HG03175 (cell line): ENCODE measurements around the gene STOX2.

Source experiments
- ATAC-seq: cut with Tn5 transposase; IDR thresholded peaks from one replicate; pipeline ENCODE4 v1.9.1; 2021; ENCODE audit warnings: mild to moderate bottlenecking, moderate library complexity; ENCODE audit not compliant: unreplicated experiment

STOX2 gene

GRCh38 chr4:183985786-183986185, 80.7 kb downstream of the STOX2 start:
- no peak for ATAC-seq

GRCh38 chr4:183986291-183986970, 81.3 kb downstream of the STOX2 start:
- no peak for ATAC-seq

DNA sequence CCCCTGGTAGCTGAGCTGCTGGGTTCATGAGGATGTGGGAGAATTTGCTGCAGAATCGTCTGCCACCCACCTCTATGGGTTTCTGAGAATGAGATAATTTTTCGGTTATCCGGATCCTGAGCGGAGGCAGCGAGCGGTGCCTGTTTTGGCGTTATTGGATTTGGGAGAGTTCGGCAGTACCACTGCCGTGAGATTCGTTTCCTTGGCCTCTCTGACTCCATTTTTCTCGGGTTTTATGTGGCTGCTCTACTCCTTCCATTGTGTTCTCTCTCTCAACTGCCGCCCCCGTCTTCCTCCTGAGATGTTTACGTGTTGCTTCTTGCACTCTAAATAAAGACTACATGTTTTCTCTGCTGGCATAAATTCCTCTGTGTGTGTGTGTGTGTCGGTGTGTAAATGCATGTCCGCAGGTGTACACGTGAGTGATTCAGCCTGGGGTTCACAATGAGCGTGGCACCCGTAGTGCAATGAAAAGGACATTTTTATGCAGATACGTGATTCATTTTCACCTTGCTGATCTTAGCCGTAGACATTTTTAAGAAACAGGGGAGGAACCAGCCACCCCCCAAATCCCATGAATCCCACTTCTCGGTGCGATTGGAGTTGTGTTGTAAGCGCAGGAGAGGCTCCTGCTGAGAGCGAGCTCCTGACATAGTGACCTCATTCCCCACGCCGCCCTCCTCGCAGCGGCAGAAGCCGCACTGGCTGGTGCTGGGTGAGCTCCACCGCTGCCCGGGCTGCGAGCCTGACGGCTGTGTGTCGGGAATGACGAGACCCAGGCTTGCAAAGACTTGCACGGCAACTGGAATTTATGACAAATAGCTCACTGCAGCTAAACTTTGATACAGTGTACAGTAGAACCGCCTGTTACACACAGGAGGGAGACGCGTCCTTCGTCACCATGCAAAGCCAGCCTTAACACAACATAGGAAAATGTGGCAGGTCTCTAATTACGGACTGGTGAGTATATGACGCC, 82.2 kb downstream of the STOX2 start:
- ATAC-seq = no peak

DNA sequence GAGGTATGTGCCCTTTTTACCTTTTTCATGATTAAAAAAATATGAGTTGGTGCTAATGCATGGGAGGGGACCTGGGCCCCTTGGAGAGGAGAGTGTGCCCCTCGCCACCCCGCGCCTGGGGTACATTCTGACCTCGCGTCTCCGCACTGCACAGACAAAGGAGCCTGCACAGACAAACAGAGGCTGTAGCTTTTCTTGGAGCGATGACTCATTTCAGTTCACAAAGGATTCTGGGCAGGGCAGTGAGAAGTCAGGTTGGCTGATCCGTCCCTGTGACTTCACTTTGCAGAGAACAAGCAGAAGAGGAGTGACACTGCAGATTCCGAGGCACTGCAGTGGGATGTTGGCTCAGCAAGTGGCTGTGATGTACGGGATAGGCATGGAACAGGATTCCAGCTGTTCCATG, 82.9 kb downstream of the STOX2 start:
- ATAC-seq = no peak

DNA sequence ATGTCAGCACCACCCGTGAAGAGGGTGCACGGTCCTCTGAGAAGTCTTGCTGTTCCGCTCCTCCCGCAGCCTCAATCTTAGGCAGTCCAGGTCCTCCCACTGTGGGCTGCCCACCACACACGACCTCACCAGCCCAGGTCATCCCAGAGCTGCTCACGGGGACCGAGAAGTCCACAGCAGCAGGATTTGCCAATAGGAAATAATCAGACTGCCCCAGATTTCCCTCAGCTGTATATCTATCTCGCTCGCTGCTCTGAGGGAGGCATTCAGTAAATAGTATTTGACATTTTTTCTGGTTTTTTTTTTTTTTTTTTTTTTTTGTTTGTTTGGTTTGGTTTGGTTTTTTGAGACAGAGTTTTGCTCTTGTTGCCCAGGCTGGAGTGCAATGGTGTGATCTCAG, 83.8 kb downstream of the STOX2 start:
- ATAC-seq = no peak

- ATAC-seq = no peak
These were observed 84.4 kb downstream of the STOX2 start for GRCh38 chr4:183989461-183989860.

DNA sequence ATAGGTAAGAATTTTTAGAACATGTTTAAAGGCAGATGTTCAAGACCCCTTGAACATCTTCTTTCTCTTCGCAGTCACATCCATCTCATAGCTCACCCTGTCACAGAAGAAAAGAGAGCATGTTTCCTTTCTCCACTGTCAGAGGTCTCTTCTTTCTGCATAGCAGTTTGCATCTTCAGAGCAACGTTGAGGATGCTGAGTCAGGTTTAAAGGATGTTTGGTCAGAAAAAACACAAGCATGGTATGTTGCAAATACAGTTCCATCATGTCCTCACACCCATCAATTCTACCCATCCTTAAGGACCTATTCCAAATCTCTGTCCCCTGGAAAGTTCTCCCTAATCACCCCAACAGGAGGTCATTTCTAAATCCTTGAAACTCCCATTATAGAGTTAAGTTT, 84.8 kb downstream of the STOX2 start:
- no peak for ATAC-seq

GRCh38 chr4:183993676-183994075, 88.6 kb downstream of the STOX2 start:
- ATAC-seq = no peak

DNA sequence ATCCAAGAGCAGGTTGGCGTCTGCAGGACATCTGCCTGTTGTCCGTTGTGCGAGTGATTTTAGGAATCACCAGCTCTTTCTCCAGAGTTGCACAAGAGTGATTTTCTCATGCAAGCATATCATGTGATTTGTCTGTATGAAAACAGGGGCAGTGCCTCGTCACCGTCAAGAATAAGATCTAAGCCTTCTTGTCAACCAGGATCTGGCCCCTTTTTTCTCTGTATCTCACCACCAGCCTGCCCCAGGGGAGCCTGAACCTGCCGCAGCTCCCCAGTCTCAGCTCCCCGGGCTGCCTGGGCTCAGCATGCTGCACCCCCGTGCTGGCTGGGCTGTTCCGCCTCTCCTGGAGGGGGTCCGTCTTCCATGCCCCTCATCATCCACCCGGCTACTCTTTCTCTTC, 90.5 kb downstream of the STOX2 start:
- ATAC-seq = no peak

- no peak for ATAC-seq
These were observed 91.8 kb downstream of the STOX2 start for GRCh38 chr4:183996868-183997267.

DNA sequence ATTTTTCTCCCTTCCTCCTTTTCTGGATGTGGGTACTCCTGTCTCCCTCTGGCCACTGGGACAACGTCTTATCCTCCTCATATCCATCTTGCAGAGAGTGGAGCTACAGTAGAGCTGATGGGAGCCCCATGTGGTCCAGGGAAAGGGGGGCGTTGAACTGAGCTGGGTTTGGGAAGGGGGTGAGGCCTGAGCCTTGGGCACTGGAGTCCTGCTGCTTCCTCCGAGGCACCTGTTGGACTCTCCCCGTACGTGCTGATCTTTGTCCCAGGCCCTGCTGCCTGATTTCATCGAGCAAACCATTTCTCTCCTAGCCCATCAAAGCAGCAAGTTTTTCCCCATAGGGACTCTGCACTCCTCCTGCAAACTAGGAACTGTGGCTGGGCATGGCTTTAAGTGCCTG, 94.3 kb downstream of the STOX2 start:
- no peak for ATAC-seq

DNA sequence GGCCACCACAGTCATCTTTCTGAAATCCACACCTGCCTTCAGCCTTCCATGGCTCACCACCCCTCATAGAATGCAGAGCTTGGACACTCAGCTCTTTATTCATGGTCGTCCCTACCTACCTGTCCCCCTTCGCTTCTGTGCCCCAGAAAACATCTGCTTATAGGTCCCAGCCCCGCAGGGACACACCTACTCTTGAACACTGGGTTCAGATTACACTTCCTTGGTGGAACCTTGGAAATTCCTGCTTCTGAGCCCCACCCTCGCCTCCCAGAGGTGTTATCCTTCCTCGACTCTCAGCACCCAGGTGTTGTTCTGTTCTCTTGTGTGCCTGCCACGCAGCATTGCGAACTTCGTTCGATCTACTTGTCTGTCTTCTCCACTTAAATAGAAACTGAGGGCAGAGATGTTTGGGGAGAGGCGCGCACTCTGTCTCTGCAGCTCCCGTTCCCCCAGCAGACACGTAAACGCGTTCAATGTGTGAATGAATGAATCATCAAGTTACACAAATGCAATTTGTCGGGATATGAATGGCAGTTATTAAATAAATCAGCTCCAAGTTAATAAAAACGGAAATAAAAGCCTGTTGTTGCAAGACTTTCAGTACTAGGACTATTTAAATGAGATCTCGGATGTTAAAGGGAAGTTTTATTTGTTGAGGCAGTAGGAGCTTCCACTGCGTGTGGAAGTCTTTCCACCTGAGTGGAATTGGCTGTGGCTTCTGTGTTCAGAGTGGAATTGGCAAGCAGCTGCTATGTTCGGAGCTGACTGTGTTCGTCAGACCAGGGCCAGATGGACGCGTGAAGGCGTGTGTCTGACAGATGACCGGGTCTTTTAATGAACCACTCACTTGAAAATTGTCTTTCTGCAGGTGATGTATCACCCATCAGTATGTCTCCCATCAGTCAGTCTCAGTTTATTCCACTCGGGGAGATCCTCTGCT, 95.6 kb downstream of the STOX2 start:
- no peak for ATAC-seq

DNA sequence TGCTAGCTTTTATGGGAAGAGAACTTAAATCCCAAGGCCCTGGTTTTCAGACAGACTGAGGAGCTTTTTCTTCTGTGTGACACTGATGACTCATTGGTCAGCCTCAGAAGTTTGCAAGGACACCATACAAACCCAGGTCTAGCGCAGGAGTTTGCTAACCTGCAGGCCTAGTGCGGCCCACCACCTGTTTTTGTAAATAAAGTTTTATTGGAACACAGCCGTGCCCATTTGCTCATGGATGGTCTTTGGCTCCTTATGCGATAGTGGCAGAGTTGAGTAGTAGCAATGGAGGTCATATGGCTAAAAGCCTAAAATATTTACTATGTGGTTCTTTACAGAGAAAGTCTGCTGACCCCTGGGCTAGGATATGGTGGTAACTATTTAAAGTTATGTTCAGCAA, 98.3 kb downstream of the STOX2 start:
- ATAC-seq = no peak

DNA sequence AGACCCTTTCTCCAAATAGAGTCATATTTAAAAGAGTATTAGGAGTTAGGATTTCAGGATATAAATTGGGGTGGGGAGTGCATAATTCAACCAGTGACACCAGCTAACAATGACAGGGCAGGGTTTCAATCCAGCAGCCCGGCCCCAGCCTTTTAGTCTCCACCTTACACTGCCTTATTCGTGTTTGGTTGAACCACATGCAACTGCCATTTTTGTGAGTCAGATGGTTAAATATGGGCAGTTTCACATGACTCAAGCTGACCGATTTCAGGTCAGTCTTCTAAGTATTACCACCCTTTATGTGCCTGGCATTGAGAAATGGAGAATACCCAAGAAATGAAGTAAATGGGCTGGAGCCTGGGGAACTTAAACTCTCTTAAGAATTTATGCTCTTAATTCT, 102.8 kb downstream of the STOX2 start:
- ATAC-seq = no peak

DNA sequence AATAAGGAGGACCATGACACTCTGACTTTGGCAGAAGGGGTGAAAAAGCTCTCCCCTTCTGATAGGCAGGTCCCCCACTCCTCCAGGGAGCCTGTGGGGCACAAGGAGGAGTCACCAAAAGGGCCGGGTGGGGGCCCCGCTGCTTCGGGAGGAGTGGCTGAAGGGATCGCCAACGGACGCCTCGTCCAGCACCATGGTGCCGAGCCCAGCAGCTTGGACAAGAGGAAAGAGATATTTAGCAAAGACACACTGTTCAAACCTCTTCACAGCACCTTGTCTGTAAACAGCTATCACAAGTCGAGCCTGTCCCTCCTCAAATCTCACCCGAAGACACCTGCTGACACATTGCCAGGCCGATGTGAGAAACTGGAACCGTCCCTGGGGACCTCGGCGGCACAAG, 105.6 kb downstream of the STOX2 start:
- no peak for ATAC-seq

GRCh38 chr4:184011826-184012380, 106.8 kb downstream of the STOX2 start:
- ATAC-seq = no peak

GRCh38 chr4:184012937-184013336, 107.8 kb downstream of the STOX2 start:
- no peak for ATAC-seq

DNA sequence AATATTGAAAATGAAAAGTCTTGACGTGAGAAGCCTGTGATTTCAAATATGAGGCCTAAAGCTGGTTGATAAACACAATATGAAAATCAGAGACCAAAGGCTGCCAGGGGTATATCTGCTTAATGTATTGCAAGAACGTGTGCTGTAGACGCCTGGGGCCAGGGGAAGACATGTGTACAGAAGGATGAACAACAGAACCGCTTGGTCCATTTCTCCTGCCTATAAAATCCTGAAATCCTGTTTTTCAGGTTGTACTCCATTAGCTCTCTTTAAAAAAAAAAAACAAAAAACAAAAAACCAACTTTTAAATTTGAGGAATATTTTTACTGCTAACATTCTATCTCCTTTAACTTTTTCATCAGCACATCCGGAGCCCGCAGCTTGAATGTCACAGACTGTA, 109.2 kb downstream of the STOX2 start:
- ATAC-seq = no peak

- ATAC-seq = no peak
These were observed 111.9 kb downstream of the STOX2 start for GRCh38 chr4:184016759-184017668.

DNA sequence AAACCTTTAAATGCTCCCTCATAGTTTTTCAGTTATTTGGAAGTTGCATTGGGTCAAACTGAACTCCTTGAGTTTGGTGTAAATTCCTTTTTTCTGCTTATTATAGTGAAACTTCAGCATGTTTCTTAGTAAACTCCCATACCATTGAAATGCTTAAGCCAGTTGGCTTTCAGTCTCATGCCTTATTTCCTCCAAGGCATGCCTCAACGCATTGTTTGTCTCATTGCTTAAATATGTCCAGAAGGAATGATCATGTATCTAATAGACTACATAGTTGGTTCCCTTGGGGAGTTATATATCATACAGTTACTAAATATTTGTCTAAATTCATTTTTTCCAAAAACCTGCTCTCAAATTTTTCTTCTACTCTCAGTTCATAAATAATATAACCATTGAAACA, 114.0 kb downstream of the STOX2 start:
- ATAC-seq = no peak
